Stimulated activated CD4-positive, alpha-beta T cell treated with anti-CD3 and anti-CD28 coated beads, Interleukin-15, amount 100 ng/mL, for 48 hours (primary cell): ENCODE results near the gene NCOR2.
"Not testable (repeated sequence)": the region's sequence is repeated elsewhere in the genome, so short reads cannot be mapped to it uniquely, and the experiment has no call there.

Source experiments
- DNase-seq, 2 donors: peaks; one replicate each; pipeline ENCODE4 v3.0.0-alpha.2; 2020; ENCODE audit warnings: low read depth in 2 of 2

Gene NCOR2

GRCh38 chr12:124601706-124602105 is 34.3 kb upstream of the NCOR2 start:
- no peak for DNase-seq

- peak; percentile 9 to 20 for DNase-seq
These were observed 31.9 kb upstream of the NCOR2 start for GRCh38 chr12:124599074-124599999.

- no peak for DNase-seq
These were observed 29.6 kb upstream of the NCOR2 start for GRCh38 chr12:124597041-124597440.

GRCh38 chr12:124595444-124595843 is 28.0 kb upstream of the NCOR2 start:
- no peak for DNase-seq

- DNase-seq, result no peak
These were observed 27.4 kb upstream of the NCOR2 start for GRCh38 chr12:124594851-124595250.

- no peak for DNase-seq
These were observed 26.5 kb upstream of the NCOR2 start for GRCh38 chr12:124593851-124594401.

GRCh38 chr12:124593176-124593575 is 25.8 kb upstream of the NCOR2 start:
- DNase-seq, result no peak

- no peak for DNase-seq
These were observed 25.2 kb upstream of the NCOR2 start for GRCh38 chr12:124592481-124593160.

- no peak for DNase-seq
These were observed 24.6 kb upstream of the NCOR2 start for GRCh38 chr12:124592050-124592449.

- no peak for DNase-seq
These were observed 23.0 kb upstream of the NCOR2 start for GRCh38 chr12:124590447-124590846.

- DNase-seq, result peak in 1 of 2 donors; percentile 12
These were observed 21.4 kb upstream of the NCOR2 start for GRCh38 chr12:124588751-124589267.

- no peak for DNase-seq
These were observed 20.7 kb upstream of the NCOR2 start for GRCh38 chr12:124588018-124588634.

- no peak for DNase-seq
These were observed 19.3 kb upstream of the NCOR2 start for GRCh38 chr12:124586756-124587155.

- DNase-seq, result not testable (repeated sequence)
These were observed 17.1 kb upstream of the NCOR2 start for GRCh38 chr12:124584494-124584893.

GRCh38 chr12:124583854-124584253 is 16.4 kb upstream of the NCOR2 start:
- DNase-seq, result no peak

GRCh38 chr12:124582108-124582424 is 14.7 kb upstream of the NCOR2 start:
- no peak for DNase-seq

GRCh38 chr12:124581307-124582107 is 14.1 kb upstream of the NCOR2 start:
- DNase-seq, result no peak

- DNase-seq, result no peak
These were observed 12.6 kb upstream of the NCOR2 start for GRCh38 chr12:124579921-124580517.

GRCh38 chr12:124578854-124579253 is 11.4 kb upstream of the NCOR2 start:
- DNase-seq, result no peak

GRCh38 chr12:124578445-124578844 is 11.0 kb upstream of the NCOR2 start:
- DNase-seq, result no peak

- DNase-seq, result no peak
These were observed 10.6 kb upstream of the NCOR2 start for GRCh38 chr12:124577986-124578385.
